T-helper 1 cell treated with Interleukin-12 subunit alpha and Interleukin-12 subunit beta and Interleukin-4 antibody, amounts not matched to agents 30 μg/mL and 1 μg/mL, for 36 hours (primary cell): ENCODE results near the gene SGO2.
"Not testable (repeated sequence)": the region's sequence is repeated elsewhere in the genome, so short reads cannot be mapped to it uniquely, and the experiment has no call there.

Source experiments
- H3K27ac Mint-ChIP-seq: one replicate; pipeline ENCODE4 v1.8.0; 2021; ENCODE audit warnings: mild to moderate bottlenecking, mixed read lengths
- H3K27me3 Mint-ChIP-seq: one replicate; pipeline ENCODE4 v1.8.0; 2021; ENCODE audit warnings: low read depth, mixed read lengths
- H3K36me3 Mint-ChIP-seq: one replicate; pipeline ENCODE4 v1.8.0; 2021; ENCODE audit warnings: low read depth, mixed read lengths
- H3K4me1 Mint-ChIP-seq: one replicate; pipeline ENCODE4 v1.8.0; 2021; ENCODE audit warnings: low read depth, mixed read lengths
- H3K4me3 Mint-ChIP-seq: one replicate; pipeline ENCODE4 v1.8.0; 2021; ENCODE audit warnings: mild to moderate bottlenecking, moderate library complexity, mixed read lengths
- H3K9me3 Mint-ChIP-seq: one replicate; pipeline ENCODE4 v1.8.0; 2021; ENCODE audit warnings: mixed read lengths

SGO2 gene

DNA sequence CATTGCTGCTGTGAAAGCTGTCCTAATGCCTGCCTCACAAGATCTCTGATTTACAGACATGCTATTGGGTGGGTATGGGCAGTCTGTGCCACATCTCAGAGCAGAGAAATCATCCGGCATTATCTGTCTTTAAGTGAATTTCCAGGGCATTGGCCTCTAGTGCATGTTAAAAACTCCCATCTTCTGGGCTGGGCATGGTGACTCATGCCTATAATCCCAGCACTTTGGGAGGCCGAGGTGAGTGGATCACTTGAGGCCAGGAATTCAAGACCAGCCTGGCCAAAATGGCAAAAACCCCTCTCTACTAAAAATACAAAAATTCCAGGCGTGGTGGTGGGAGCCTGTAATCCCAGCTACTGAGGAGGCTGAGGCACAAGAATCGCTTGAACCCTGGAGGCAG lies 102.5 kb downstream of the SGO2 start:
- H3K4me3 Mint-ChIP-seq, H3K36me3 Mint-ChIP-seq, H3K4me1 Mint-ChIP-seq, H3K27ac Mint-ChIP-seq, H3K9me3 Mint-ChIP-seq: not testable (repeated sequence)
- peaks cover 22% of the 10 kb centered on the region for H3K27me3 Mint-ChIP-seq

DNA sequence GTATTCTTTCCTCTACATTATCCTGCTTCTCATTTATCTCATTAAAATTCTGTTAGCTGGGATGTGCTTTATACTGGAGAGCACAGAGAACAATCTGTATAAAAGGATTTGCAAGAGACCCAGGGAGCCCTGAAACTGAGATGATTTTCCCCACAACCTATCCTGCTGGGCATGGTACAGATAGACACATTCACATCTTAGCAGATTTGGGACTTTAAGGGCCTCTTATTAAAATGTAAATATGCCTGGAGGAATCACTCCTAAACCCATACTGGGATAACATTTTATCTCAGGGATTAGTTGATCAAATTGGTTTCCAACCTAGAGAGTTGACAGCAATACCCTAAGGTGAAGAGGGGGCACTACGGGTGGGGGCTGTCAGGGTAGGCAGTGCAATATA lies 105.3 kb downstream of the SGO2 start:
- Mint-ChIP-seq H3K27me3 (peaks cover 34% of the 10 kb centered on the region), H3K36me3 (no peaks in the 10 kb centered on the region), H3K4me3 (no peak overlapping the region), H3K27ac (no peak overlapping the region), H3K9me3 (no peaks in the 10 kb centered on the region), H3K4me1 (peaks cover 4% of the 10 kb centered on the region)
